Peyer's patch (tissue), 4 donors: Measurements from ENCODE around the gene ADAR. TPM values are rescaled to one million over a fixed set of nuclear protein-coding genes. Genes with fewer than 3 reads are reported as not detected.
A peak's percentile ranks its signal among the peaks of the same experiment; 100 is the strongest.

ENCODE experiments used
- DNase-seq, 3 donors: peaks; one replicate each; pipeline ENCODE4 v3.0.0-alpha.2; 2017 to 2019
- H3K27ac ChIP-seq, 4 donors: fragments of 200-600 bp; sonication (generic); one replicate each; pipeline ENCODE4 v1.5.1; 2016 to 2019
- H3K27me3 ChIP-seq, 2 donors: fragments of 200-600 bp; sonication (generic); one replicate each; pipeline ENCODE4 v1.5.1; 2019
- H3K36me3 ChIP-seq, 3 donors: fragments of 200-600 bp; sonication (generic); one replicate each; pipeline ENCODE4 v1.5.1; 2016 to 2019
- H3K4me1 ChIP-seq, 4 donors: fragments of 200-600 bp; sonication (generic); one replicate each; pipeline ENCODE4 v1.5.1; 2016 to 2019
- H3K4me3 ChIP-seq, 4 donors: fragments of 200-600 bp; sonication (generic); 1 replicate in 3 of 4; 2 replicates in 1 of 4; pipeline ENCODE4 v1.5.1; 2016 to 2019; ENCODE audit warnings: mild to moderate bottlenecking in 1 of 4
- H3K9me3 ChIP-seq, 4 donors: fragments of 200-600 bp; sonication (generic); one replicate each; pipeline ENCODE4 v1.5.1; 2016 to 2019; ENCODE audit warnings: mild to moderate bottlenecking in 1 of 4
- CTCF ChIP-seq, 6 experiments: fragments of 450-650 bp in 4 of 6; fragments of 200-600 bp in 2 of 6; sonication (generic) in 1 of 6; IDR thresholded peaks; one replicate each; pipeline ENCODE4 v1.5.1; 2017 to 2019; ENCODE audit warnings: antibody characterized with exemption in 6 of 6, mild to moderate bottlenecking in 3 of 6, moderate library complexity in 1 of 6
- POLR2A ChIP-seq, 2 donors: fragments of 450-650 bp; IDR thresholded peaks; one replicate each; pipeline ENCODE4 v1.5.1; 2017; ENCODE audit warnings: antibody characterized with exemption in 2 of 2, mild to moderate bottlenecking in 2 of 2, moderate library complexity in 2 of 2
- total RNA-seq, 4 donors: library from RNA; depleted of rRNA; stranded (reverse); fragments of >200 nt; gene quantifications; one replicate each; pipeline ENCODE4 v1.1.0, GENCODE V29; 2016

Gene ADAR
- total RNA-seq, 4 donors from 2014 or later: 134 to 205 (median 170) TPM

- Histone ChIP-seq H3K4me1 (peaks cover 4 to 35% (median 14%) of the 10 kb centered on the region in 4 donors), H3K36me3 (peaks cover 0 to 73% (median 0%) of the 10 kb centered on the region in 3 donors), H3K27me3 (no peaks in the 10 kb centered on the region), H3K9me3 (no peaks in the 10 kb centered on the region), H3K4me3 (no peak overlapping the region), H3K27ac (no peak overlapping the region)
- no peak for TF ChIP-seq POLR2A (IDR thresholded peaks at IDR 0.05)
- DNase-seq: no peak
Measured at GRCh38 chr1:154553056-154554030, 54.6 kb downstream of the ADAR start.

GRCh38 chr1:154552036-154552435, 56.0 kb downstream of the ADAR start:
- Histone ChIP-seq H3K4me3 (no peak overlapping the region), H3K36me3 (peaks cover 0 to 73% (median 0%) of the 10 kb centered on the region in 3 donors), H3K9me3 (no peaks in the 10 kb centered on the region), H3K27ac (no peak overlapping the region), H3K4me1 (peaks cover 4 to 40% (median 8%) of the 10 kb centered on the region in 4 donors), H3K27me3 (no peaks in the 10 kb centered on the region)
- TF ChIP-seq POLR2A (IDR thresholded peaks at IDR 0.05): no peak
- TF ChIP-seq CTCF (IDR thresholded peaks at IDR 0.05): no peak
- no peak for DNase-seq

GRCh38 chr1:154551474-154551873, 56.5 kb downstream of the ADAR start:
- H3K4me1 ChIP-seq: peaks cover 1 to 37% (median 2%) of the 10 kb centered on the region in 4 donors
- H3K36me3 ChIP-seq: peaks cover 0 to 73% (median 0%) of the 10 kb centered on the region in 3 donors
- no peaks in the 10 kb centered on the region for H3K27me3 ChIP-seq
- no peak for TF ChIP-seq POLR2A (IDR thresholded peaks at IDR 0.05)
- no peak for TF ChIP-seq CTCF (IDR thresholded peaks at IDR 0.05)
- H3K27ac ChIP-seq: peak overlapping the region in 1 of 4 donors; percentile 16
- no peaks in the 10 kb centered on the region for H3K9me3 ChIP-seq
- DNase-seq: peak in 2 of 3 donors; percentile 53 to 58
- no peak overlapping the region for H3K4me3 ChIP-seq

GRCh38 chr1:154550657-154551056, 57.3 kb downstream of the ADAR start:
- no peaks in the 10 kb centered on the region for H3K9me3 ChIP-seq
- no peak for TF ChIP-seq CTCF (IDR thresholded peaks at IDR 0.05)
- TF ChIP-seq POLR2A (IDR thresholded peaks at IDR 0.05): no peak
- no peak for DNase-seq
- H3K27me3 ChIP-seq: no peaks in the 10 kb centered on the region
- H3K27ac ChIP-seq: no peak overlapping the region
- peaks cover 0 to 29% (median 0%) of the 10 kb centered on the region in 4 donors for H3K4me1 ChIP-seq
- peaks cover 0 to 70% (median 0%) of the 10 kb centered on the region in 3 donors for H3K36me3 ChIP-seq
- H3K4me3 ChIP-seq: no peak overlapping the region

- Histone ChIP-seq H3K4me3 (no peak overlapping the region), H3K9me3 (no peaks in the 10 kb centered on the region), H3K4me1 (peaks cover 0 to 28% (median 0%) of the 10 kb centered on the region in 4 donors), H3K36me3 (peaks cover 0 to 64% (median 0%) of the 10 kb centered on the region in 3 donors), H3K27ac (no peak overlapping the region), H3K27me3 (no peaks in the 10 kb centered on the region)
- DNase-seq: no peak
- TF ChIP-seq CTCF (IDR thresholded peaks at IDR 0.05) (no peak), POLR2A (IDR thresholded peaks at IDR 0.05) (no peak)
Measured at GRCh38 chr1:154550070-154550469, 57.9 kb downstream of the ADAR start.

GRCh38 chr1:154549202-154549770, 58.7 kb downstream of the ADAR start:
- Histone ChIP-seq H3K27me3 (no peaks in the 10 kb centered on the region), H3K27ac (peak overlapping the region in 1 of 4 donors; percentile 29), H3K36me3 (peaks cover 0 to 56% (median 0%) of the 10 kb centered on the region in 3 donors), H3K4me1 (peaks cover 0 to 28% (median 0%) of the 10 kb centered on the region in 4 donors), H3K4me3 (no peak overlapping the region), H3K9me3 (no peaks in the 10 kb centered on the region)
- DNase-seq: no peak
- TF ChIP-seq CTCF (IDR thresholded peaks at IDR 0.05) (no peak), POLR2A (IDR thresholded peaks at IDR 0.05) (no peak)
